AG09309 (cell line): ENCODE results near the gene TSPAN9.

Source experiments
- DNase-seq: peaks from one replicate; pipeline ENCODE4 v3.0.0-alpha.2; 2010; ENCODE audit warnings: low read depth
- H3K4me3 ChIP-seq: 2 replicates; pipeline ENCODE4 v1.5.1; 2011; ENCODE audit warnings: mild to moderate bottlenecking, low read depth, low read length, moderate library complexity; ENCODE audit not compliant: control insufficient read depth
- CTCF ChIP-seq: IDR thresholded peaks from 2 replicates; pipeline ENCODE4 v1.5.1; 2011; ENCODE audit warnings: mild to moderate bottlenecking, low read depth, low read length, inconsistent platforms; ENCODE audit not compliant: insufficient read depth, control insufficient read depth; ENCODE audit errors: missing control alignments

TSPAN9 gene

GRCh38 chr12:3157581-3158323 is 80.6 kb downstream of the TSPAN9 start:
- no peak for TF ChIP-seq CTCF
- no peak overlapping the region for H3K4me3 ChIP-seq
- no peak for DNase-seq

GRCh38 chr12:3158851-3159465 is 81.8 kb downstream of the TSPAN9 start:
- peak; percentile 20 for DNase-seq
- TF ChIP-seq CTCF = no peak
- no peak overlapping the region for H3K4me3 ChIP-seq

- DNase-seq = no peak
- no peak for TF ChIP-seq CTCF
Observed at GRCh38 chr12:3160081-3160480, 82.9 kb downstream of the TSPAN9 start.

GRCh38 chr12:3161861-3162260 is 84.7 kb downstream of the TSPAN9 start:
- no peak for DNase-seq
- H3K4me3 ChIP-seq = no peak overlapping the region
- TF ChIP-seq CTCF = no peak

More at GRCh38 chr12:3160081-3160480, 82.9 kb downstream of the TSPAN9 start:
- H3K4me3 ChIP-seq = no peak overlapping the region

GRCh38 chr12:3164454-3165077 is 87.4 kb downstream of the TSPAN9 start:
- DNase-seq = no peak
- no peak for TF ChIP-seq CTCF

GRCh38 chr12:3165078-3165980 is 88.2 kb downstream of the TSPAN9 start:
- no peak for DNase-seq
- TF ChIP-seq CTCF = no peak
- H3K4me3 ChIP-seq = no peak overlapping the region

More at GRCh38 chr12:3164454-3165077, 87.4 kb downstream of the TSPAN9 start:
- H3K4me3 ChIP-seq = no peak overlapping the region
